HG03432 (cell line): ENCODE results near the gene TMEM144.

Source experiments
- ATAC-seq: cut with Tn5 transposase; IDR thresholded peaks from one replicate; pipeline ENCODE4 v1.9.1; 2021; ENCODE audit warnings: mild to moderate bottlenecking, moderate library complexity; ENCODE audit not compliant: unreplicated experiment

TMEM144 gene

GRCh38 chr4:158292156-158292555 is 81.9 kb downstream of the TMEM144 start:
- no peak for ATAC-seq

GRCh38 chr4:158295053-158295452 is 84.8 kb downstream of the TMEM144 start:
- ATAC-seq, result no peak

GRCh38 chr4:158297866-158298265 is 87.6 kb downstream of the TMEM144 start:
- ATAC-seq, result no peak

- peak; percentile 75 for ATAC-seq
These were observed 89.2 kb downstream of the TMEM144 start for GRCh38 chr4:158299459-158300007.

- no peak for ATAC-seq
These were observed 89.7 kb downstream of the TMEM144 start for GRCh38 chr4:158300012-158300411.

- ATAC-seq, result no peak
These were observed 92.0 kb downstream of the TMEM144 start for GRCh38 chr4:158302076-158302866.

GRCh38 chr4:158304694-158305093 is 94.4 kb downstream of the TMEM144 start:
- peak; percentile 39 for ATAC-seq
